Hepatocyte (in vitro differentiated cells): Measurements from ENCODE around the gene GLIPR2.

Experiments
- EZH2 ChIP-seq: fragments of 200-600 bp; sonication (generic); IDR thresholded peaks from 2 replicates; pipeline ENCODE4 v1.6.1; 2016; ENCODE audit warnings: antibody characterized with exemption, mild to moderate bottlenecking, borderline replicate concordance
- TF ChIP-seq, protein P1 (sequence below): fragments of 200-600 bp; sonication (generic); IDR thresholded peaks from 2 replicates; pipeline ENCODE4 v1.5.1; 2016; ENCODE audit warnings: antibody characterized with exemption, mild to moderate bottlenecking; ENCODE audit not compliant: poor library complexity

DNA sequence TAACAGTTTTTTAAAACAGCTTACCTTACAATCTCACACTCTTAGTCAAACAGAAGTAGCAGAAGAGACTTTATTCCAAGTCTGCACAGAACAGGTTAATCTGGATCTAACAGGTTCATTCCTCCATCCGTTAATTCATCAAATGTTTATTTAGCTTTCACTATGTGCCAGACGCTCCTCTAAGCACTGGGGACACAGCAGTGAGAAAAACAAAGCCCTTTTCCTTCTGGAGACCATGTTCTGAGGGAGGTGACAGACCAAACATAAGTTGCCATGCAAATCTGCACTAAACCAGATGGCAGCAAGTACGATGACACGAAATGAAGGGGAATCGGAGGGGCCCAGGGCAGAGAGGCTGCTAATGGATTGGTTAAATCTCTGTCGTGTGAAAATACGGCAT is 17.1 kb upstream of the GLIPR2 start:
- TF ChIP-seq, protein P1, sequence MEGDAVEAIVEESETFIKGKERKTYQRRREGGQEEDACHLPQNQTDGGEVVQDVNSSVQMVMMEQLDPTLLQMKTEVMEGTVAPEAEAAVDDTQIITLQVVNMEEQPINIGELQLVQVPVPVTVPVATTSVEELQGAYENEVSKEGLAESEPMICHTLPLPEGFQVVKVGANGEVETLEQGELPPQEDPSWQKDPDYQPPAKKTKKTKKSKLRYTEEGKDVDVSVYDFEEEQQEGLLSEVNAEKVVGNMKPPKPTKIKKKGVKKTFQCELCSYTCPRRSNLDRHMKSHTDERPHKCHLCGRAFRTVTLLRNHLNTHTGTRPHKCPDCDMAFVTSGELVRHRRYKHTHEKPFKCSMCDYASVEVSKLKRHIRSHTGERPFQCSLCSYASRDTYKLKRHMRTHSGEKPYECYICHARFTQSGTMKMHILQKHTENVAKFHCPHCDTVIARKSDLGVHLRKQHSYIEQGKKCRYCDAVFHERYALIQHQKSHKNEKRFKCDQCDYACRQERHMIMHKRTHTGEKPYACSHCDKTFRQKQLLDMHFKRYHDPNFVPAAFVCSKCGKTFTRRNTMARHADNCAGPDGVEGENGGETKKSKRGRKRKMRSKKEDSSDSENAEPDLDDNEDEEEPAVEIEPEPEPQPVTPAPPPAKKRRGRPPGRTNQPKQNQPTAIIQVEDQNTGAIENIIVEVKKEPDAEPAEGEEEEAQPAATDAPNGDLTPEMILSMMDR = no peak
- TF ChIP-seq EZH2 = no peak
